ENCODE data around the gene FMO5.
A peak's percentile ranks its signal among the peaks of the same experiment; 100 is the strongest.
"Not testable (repeated sequence)": the region's sequence is repeated elsewhere in the genome, so short reads cannot be mapped to it uniquely, and the experiment has no call there.

Gene FMO5

GRCh38 chr1:147245586-147246021, 20.5 kb upstream of the FMO5 start:
- no peak for DNase-seq (ENCODE audit: low read depth, low spot score)
- TF ChIP-seq, protein P1, sequence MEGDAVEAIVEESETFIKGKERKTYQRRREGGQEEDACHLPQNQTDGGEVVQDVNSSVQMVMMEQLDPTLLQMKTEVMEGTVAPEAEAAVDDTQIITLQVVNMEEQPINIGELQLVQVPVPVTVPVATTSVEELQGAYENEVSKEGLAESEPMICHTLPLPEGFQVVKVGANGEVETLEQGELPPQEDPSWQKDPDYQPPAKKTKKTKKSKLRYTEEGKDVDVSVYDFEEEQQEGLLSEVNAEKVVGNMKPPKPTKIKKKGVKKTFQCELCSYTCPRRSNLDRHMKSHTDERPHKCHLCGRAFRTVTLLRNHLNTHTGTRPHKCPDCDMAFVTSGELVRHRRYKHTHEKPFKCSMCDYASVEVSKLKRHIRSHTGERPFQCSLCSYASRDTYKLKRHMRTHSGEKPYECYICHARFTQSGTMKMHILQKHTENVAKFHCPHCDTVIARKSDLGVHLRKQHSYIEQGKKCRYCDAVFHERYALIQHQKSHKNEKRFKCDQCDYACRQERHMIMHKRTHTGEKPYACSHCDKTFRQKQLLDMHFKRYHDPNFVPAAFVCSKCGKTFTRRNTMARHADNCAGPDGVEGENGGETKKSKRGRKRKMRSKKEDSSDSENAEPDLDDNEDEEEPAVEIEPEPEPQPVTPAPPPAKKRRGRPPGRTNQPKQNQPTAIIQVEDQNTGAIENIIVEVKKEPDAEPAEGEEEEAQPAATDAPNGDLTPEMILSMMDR (IDR thresholded peaks at IDR 0.05; ENCODE audit: low read depth, low read length): no peak
- in situ Hi-C loops (cut with HindIII; ENCODE audit: low sequenced_read_pairs): no loop called here
- no peak overlapping the region for H3K4me3 ChIP-seq (ENCODE audit: low read depth, low read length)

DNA sequence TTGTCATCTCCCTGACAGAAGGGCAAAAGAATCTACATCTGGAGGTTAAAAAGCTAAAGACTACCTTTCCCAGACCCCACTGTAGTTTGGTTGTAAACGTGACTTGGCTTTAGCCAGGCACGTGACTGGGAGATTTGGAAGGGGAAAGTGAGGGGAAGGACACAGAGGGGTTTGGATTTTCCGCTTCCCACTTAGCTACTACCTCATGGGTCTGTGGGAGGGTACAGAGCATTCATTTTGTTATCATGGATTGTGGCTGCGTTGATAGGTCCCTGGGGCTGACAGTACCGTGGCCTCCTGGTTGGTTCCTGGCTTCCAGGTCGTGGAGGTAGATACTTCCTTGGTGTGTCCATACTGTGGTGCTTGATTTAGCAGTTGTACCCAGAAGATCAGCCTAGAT, 20.0 kb upstream of the FMO5 start:
- in situ Hi-C loops (cut with HindIII; ENCODE audit: low sequenced_read_pairs): no loop called here
- DNase-seq (ENCODE audit: low read depth, low spot score): no peak
- no peak overlapping the region for H3K4me3 ChIP-seq (ENCODE audit: low read depth, low read length)
- TF ChIP-seq, protein P1 (IDR thresholded peaks at IDR 0.05; ENCODE audit: low read depth, low read length): no peak

GRCh38 chr1:147243841-147244240, 18.7 kb upstream of the FMO5 start:
- TF ChIP-seq, protein P1 (IDR thresholded peaks at IDR 0.05; ENCODE audit: low read depth, low read length): no peak
- in situ Hi-C loops (cut with HindIII; ENCODE audit: low sequenced_read_pairs): no loop called here
- H3K4me3 ChIP-seq (ENCODE audit: low read depth, low read length): peak overlapping the region; percentile 67
- peak; percentile 20 for DNase-seq (ENCODE audit: low read depth, low spot score)

GRCh38 chr1:147243228-147243685, 18.1 kb upstream of the FMO5 start:
- in situ Hi-C loops (cut with HindIII; ENCODE audit: low sequenced_read_pairs): no loop called here
- H3K4me3 ChIP-seq (ENCODE audit: low read depth, low read length): peak overlapping the region; percentile 67
- TF ChIP-seq, protein P1 (IDR thresholded peaks at IDR 0.05; ENCODE audit: low read depth, low read length): no peak
- no peak for DNase-seq (ENCODE audit: low read depth, low spot score)

DNA sequence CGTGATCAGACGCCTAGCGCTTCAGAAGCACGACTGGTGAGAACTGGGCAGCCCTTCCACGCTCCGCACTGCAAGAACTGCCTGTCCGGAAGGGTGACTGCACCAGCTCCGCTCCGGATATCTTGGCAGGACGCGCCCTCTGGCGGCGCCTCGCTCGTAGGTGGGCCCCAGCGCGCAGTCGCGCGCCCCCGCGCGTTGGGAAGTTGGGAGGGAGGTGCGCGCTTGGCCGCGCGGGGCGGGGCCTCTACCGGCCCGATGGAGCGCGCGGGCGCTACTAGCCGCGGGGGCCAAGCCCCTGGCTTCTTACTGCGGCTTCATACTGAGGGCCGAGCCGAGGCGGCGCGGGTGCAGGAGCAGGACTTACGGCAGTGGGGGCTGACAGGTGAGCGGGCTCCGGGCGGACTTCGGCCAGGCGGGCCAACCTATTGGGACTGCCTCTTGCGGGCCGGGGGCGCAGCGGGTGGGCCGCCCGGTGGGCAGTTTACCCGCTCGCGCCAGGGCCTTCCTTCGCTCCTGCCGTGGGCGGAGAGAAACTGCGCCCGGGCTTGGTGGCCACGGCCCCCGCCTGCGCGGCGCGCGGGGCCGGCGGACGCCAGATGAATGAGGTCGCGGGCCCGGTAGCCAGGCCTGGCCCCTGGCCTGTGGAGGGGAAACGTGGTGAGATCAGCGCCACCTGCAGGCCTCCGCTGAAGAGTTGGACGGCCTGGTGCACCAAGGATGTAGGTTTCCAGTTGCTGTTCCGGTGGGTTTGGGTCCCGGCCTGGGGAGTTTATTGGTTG, 17.5 kb upstream of the FMO5 start, which contains the start of gene CHD1L:
Gene CHD1L, plus strand, starts transcription at position 236 of the 779 bp plus-strand sequence. Its CDS starts 20 bp downstream, at position 256.
- DNase-seq (ENCODE audit: low read depth, low spot score): peak; percentile 97
- TF ChIP-seq, protein P1 (IDR thresholded peaks at IDR 0.05; ENCODE audit: low read depth, low read length): peak; percentile 88
- in situ Hi-C loops (cut with HindIII; ENCODE audit: low sequenced_read_pairs): no loop called here
- peak within 1 kb of the TSS; percentile 67 for H3K4me3 ChIP-seq (ENCODE audit: low read depth, low read length)

- in situ Hi-C loops (cut with HindIII; ENCODE audit: low sequenced_read_pairs): no loop called here
- DNase-seq (ENCODE audit: low read depth, low spot score): no peak
- H3K4me3 ChIP-seq (ENCODE audit: low read depth, low read length): peak overlapping the region; percentile 22
These were observed 16.9 kb upstream of the FMO5 start for GRCh38 chr1:147241934-147242448.

GRCh38 chr1:147240131-147240721, 15.1 kb upstream of the FMO5 start:
- H3K4me3 ChIP-seq (ENCODE audit: low read depth, low read length); in situ Hi-C loops (cut with HindIII; ENCODE audit: low sequenced_read_pairs); DNase-seq (ENCODE audit: low read depth, low spot score): not testable (repeated sequence)

More at GRCh38 chr1:147241934-147242448, 16.9 kb upstream of the FMO5 start:
- TF ChIP-seq, protein P1 (IDR thresholded peaks at IDR 0.05; ENCODE audit: low read depth, low read length): no peak

Measured in astrocyte of the spinal cord (primary cell).